HG03108 (cell line): ENCODE data around the gene TSGA10IP.

ENCODE experiments used
- ATAC-seq: cut with Tn5 transposase; IDR thresholded peaks from one replicate; pipeline ENCODE4 v1.9.1; 2021; ENCODE audit warnings: moderate library complexity; ENCODE audit not compliant: unreplicated experiment

TSGA10IP gene

DNA sequence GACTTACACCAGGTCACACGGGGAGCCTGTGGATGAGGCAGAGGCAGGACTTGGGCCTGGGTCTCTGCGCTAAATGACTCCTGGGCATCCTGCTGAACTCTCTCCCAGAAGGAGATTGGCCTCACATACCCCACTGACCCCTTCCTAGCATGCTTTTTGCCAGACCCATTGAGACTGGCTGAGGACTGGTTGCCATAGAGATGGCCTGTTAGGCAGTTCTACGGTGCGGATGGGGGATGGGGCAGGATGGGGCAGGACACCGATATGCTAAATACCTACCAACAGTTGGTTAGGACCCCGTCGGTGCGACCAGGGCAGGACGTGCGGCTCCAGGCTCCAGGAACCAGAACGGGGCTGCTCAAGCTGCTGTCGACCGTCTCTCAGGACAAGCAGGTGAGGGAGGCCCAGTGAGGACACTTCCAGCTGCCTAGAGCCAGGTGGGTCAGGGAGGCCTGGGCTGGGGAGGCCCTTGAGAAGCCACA, at the start of gene TSGA10IP:
TSGA10IP (plus strand) TSS at position 51 of the 482 bp plus-strand sequence; CDS start at position 247, 196 bp downstream.
- ATAC-seq, result no peak

DNA sequence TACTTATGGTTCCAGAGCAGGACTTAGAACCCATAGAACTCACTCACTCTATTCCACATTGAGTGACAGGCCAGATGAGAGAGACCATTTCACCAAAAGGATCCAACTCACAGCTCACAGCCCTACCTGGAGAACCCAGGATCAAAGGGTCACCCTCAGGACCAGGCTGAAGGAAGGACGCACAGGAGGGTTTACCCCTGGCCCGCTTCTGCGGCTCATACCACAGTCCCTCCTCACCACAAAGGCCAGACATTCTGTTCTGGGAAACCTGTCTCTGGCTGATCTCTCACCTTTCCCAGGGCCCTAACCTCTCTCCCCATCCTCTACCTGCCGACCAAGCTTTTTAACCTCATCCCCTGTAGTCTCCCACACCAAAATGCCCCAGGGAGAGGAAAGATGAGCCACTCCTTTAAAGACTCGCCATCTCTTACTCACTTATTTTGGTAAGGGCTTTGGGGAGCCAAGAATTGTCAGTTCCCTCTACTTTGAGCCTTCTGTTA, 49.7 kb upstream of the TSGA10IP start:
- no peak for ATAC-seq

DNA sequence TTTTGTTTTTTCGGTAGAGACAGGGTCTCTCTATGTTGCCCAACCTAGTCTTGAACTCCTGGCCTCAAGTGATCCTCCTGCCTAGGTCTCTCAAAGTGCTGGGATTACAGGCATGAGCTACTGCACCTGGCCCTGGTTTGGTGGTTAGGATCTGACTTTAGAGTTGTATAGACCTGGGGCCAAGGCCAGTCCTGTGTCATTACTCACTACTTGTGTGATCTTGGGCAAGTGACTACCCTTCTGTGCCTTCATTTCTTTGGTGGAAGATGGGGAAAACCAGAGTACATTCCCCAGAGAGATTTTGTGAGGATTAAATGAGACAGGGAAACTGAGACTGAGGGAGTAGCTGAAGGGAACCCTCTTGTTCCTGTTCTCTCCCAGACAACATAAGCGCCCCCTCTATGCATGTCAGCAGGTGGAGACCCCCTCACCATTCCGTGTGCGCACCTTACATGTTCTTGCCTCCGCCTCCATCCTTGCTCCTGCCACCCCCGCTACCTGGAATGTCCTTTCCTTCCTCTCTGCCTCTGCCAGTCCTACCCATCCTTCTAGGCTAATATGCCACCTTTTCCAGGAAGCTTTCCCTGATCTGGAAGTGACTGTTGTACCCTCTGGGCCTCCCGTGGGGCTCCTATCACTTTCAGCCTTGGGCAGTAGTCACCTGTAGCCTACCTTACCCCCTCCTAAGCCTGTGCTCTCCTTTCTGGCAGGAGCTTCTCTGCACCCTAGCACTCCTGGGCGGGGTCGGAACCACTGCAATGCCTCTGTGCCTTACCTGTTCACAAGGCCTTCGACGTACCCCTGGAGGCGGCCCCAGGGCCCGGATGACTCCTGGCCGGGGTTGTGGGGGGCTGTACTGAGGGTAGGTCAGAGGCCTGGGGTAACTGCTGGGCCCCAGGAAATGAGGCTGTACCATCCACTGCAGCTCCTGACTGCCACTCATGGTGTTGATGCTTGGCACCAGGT, 49.0 kb upstream of the TSGA10IP start:
- no peak for ATAC-seq

DNA sequence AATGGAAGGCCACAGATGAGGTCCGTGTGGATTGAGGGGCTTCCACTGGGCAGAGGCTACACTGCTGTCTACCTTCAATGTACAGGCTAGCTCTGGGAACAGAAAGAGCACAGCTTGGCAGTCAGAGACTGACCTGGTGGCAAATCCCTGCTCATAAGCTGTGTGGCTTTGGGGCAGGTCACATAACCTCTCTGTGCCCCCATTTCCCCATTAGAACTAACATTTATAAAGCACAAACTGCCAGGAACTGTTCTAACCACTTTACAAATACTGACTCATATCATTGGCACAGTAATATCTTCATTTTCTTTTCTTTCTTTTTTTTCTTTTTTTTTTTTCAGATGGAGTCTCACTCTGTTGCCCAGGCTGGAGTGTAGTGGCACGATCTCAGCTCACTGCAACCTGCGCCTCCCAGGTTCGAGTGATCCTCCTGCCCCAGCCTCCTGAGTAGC, 48.2 kb upstream of the TSGA10IP start:
- ATAC-seq, result no peak

DNA sequence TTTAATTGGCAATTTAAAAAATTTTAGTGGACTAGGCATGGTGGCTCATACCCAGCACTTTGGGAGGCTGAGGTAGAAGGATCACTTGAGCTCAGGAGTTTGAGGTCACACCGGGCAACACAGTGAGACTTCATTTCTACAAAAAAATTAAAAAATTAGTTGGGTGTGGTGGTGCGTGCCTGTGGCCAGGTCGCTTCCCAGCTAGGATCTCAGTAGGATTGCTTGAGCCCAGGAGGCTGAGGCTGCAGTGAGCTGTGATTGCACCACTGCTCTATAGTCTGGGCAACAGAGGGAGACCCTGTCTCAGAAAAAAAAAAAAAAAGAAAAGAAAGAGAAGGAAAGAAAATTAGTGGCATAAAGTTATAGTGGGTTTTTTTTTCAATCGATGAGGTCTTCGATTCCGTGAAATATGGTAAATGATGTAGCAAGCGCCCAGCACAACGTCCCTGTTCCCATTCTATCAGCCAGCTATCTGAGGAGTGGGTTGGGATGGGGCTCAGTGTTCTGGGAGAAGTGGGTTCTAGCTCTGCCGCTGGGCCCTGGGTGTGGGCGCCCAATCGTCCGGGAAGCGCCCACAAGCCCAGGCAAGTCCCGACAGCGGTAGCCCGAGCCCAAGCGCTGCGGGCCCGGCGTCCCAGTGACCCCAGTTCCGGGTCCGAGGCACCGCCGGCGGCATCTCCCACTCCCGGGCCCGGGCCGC, 46.5 kb upstream of the TSGA10IP start:
- ATAC-seq, result no peak

DNA sequence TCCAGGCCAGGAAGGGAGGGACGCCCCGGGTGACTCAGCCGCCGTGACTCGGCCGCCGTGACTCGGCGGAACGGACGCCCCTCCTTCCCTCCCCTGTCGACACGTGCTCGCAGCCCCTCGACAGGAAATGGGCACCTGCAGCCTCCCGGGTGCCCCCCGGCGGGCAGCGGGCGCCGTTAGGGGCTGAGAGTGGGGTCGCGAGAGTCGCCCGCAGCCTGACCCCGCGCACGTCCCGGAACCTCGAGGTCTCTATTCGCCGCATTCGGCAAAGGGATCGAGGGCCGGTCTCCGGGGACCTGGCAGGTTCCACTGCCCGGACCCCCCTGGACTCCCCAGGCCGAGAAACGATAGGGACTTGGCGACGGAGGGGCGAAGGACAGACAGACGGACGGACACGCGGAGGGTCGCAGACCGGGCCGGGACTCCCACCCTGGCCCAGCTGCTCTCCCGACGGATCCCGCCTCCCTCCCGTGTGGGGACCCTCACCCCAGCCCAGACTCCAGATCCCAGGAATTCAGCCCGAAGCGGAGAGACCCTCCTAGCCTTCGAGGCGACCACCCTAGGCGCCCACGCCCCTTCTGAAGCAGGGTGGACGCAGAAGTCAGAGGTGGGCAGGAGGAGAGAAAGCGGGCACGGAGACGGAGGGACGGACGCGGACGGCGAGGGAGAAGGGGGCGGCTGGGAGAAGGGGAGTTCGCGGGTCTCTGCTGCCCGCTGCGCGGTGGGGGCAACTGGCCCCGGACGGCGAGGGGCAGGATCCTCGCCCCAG, 45.7 kb upstream of the TSGA10IP start:
- no peak for ATAC-seq

DNA sequence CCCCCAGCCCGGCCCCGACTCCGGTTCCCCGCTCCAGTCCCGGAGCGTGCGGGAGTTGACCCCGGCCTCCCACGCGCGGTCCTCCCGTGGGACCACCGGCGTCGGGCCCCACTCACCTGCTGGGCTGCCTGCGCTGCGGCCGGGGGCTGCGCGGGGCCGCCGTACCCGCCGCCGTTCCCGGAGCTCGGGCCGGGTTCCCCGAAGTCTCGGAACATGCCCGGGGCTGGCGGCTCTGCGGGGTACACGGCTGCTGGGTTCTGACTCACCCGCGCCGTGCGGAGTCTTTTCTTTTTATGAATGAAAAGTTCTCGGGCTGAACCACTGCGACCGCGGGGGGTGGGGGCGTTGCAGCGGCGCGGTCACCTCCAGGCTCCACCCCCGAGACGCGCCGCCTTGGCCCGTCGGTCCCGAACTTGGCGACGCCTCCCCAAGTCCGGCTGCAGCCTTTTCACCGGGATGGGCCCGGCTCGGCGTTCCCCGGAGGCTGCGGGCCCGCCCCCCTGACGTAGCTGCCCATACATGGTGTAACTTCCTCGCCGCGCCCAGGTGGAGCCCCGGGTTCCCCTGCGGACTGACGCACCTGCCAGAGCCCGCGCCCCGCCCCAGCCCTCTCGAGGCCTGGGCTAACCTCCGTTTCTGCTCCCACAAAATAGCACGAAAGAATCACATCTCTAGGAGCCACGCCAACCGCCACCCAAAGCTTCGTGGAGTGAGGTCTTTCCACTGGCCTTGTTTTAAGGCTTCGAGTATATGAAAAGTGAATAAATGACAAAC, 45.0 kb upstream of the TSGA10IP start, which contains the start of gene FOSL1:
FOSL1 (minus strand) TSS at position 264 of the 774 bp plus-strand sequence; CDS start at position 215, 49 bp downstream.
- peak; percentile 76 for ATAC-seq

DNA sequence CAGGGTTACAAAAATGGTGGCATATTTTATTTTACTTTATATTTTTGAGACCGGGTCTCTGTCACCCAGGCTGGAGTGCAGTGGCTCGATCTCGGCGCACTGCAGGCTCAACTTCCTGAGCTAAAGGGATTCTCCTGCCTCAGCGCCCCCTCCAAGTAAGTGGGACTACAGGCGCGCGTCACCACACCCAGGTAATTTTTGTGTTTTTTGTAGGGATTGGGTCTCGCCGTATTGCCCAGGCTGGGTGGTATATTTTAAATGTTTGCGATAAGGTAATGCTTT, 44.4 kb upstream of the TSGA10IP start:
- no peak for ATAC-seq

DNA sequence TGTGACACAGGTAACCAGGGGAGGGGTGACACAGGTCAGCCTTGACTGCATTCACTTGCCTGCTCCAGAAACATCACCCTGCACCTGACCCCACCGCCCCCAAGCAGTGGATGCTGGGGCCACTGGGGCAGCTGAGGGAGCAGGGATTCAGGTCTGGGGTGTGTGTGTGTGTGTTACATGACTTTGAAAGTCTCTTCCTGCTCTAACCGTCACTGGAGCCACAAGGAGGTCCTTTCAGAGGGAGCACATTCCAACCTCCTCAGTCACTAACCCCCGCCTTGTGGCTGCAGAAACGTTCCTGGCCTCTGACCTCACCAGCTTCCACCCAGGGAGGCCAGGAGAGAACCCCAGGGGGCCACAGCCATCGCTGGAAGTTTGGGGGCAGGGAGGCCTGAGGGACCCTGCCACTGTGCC, 42.2 kb upstream of the TSGA10IP start:
- no peak for ATAC-seq

DNA sequence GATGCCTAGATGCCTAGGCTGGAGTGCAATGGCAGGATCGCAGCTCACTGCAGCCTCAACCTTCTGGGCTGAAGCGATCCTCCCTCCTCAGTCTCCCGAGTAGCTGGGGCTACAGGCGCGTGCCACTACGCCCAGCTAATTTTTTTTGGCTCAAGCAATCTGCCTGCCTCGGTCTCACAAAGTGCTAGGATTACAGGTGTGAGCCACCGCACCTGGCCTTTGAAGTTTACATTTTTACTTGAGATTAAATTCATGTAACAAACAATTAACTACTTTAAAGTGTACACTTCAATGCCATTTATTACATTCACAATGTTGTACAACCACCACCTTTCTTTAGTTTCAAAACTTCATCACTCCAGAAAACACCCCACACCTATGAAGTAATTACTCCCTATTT, 41.6 kb upstream of the TSGA10IP start:
- no peak for ATAC-seq

DNA sequence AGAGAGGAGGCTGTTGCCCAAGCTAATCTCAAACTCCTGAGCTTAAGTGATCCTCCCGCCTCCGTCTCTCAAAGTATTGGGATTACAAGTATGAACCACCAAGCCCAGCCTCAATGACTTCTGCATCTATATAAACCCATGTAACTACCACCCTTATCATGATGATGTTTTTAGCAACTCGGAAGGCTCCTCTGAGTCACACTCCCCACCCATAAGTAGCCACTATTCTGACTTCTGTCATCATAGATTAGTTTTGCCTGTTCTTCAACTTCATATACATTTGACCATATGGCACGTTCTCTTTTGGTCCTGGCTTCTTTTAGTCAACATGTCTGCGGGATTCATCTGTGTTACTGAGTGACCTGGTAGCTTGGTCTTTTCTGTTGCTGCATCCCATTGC, 38.7 kb upstream of the TSGA10IP start:
- no peak for ATAC-seq

DNA sequence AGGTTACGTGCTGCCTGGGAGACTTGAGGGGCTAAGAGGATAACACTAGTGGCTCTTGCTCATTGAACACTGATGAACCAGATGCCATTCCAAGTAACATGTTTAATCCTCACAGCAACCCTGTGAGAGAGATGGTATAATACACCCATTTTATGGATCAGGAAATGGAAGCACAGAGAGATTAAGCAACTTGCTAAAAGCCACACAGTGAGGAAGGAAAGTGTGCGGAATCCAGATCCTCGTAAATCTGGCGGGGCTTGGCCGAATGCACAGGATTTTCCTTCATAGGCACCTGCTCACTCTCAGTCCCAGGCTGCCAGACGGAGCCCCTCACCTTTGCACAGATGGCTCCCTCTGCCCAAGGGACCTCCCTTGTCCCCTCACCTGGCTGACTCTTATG, 37.4 kb upstream of the TSGA10IP start:
- no peak for ATAC-seq

DNA sequence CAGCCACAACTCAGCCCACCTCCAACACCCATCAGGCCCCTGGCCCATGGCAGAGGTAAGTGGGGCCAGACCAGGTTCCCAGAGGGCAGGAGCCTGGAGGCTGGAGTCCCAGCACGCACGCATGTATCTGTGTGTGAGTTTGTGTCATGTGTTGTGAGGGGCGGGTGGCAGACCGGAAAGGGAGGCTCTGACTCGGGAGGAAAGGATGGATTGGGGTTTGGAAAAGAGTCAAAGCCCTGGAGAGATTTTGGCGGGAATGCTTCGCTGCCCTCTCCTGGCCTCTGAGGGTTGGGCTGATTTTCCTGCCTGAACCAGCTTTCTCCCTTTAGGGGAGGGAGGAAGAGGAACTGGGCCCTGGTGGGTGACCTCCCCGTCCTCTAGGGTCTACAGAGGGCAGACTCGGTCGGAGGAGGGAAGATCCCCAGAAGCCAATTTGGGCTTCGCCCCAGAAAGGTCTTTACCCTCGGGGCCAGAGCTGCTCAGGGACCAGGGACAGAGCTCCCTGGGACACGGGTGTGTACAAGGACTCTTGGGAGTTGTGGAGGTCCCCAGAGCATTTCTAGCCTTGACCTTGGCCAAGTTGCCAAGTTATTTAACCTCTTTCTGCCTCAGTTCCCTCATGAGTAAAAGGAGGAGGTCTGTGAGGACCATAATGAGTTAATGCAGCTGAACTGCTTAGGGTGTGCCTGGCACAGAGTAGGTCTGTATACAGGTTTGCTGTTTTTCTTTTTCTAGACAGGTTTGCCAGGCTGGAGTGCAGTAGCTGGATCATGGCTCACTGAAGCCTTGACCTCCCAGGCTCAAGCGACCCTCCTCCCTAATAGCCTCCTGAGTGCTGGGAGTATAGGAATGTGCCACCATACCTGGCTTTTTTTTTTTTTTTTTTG, 33.4 kb upstream of the TSGA10IP start:
- no peak for ATAC-seq

DNA sequence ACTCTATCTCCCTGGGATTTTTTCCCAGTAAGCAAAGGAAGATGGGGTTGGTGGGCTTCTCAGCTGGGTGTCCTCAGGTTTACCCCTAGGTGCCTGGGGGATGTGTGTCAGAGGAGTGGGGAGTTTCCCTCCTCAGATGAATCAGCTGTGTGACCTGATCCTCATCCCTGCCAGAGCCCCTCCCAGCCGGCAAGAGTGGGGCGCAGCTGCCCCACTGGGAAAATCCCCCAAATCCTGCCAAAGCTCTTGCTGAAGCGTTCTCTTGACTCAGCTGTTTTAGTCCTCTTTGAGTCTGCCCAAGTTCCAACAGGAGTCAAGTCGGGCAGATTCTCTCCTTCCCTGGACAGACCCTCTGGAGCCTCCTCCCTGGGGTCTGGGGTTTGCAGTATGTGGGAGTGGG, 32.4 kb upstream of the TSGA10IP start:
- no peak for ATAC-seq

DNA sequence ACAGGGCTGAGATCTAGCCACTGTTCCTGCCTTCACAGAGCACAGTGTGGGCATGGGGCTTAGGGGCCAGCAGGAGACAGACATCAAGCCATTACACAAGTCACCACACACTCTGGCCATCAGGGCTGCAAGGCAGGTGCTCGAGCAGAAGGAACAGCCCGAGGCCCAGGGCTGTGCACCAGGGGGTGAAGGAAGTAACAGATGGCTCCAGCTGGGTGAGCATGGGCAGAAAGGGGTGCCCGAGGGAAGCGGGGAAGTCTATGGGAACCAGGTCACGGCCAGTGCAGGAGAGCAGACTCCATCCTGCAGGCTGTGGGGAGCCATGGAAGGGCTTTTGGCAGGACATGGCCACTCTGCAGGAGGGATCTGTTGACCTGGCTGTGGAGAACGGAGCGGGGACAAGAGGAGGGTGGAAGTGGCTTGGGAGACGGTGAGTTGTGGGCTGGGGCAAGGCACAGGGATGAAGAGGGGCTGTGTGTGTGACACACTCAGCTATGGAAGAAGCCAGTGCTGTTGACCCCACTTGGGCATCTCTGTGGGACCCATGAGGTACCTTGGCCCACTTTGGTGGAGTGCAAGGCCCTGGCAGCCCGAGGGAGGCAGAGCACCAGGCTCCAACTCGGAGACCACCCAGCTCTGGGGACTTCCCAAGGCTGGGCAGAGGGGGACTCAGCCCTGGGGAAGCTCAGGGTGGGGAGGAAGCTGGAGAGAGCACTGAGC, 30.0 kb upstream of the TSGA10IP start:
- no peak for ATAC-seq

DNA sequence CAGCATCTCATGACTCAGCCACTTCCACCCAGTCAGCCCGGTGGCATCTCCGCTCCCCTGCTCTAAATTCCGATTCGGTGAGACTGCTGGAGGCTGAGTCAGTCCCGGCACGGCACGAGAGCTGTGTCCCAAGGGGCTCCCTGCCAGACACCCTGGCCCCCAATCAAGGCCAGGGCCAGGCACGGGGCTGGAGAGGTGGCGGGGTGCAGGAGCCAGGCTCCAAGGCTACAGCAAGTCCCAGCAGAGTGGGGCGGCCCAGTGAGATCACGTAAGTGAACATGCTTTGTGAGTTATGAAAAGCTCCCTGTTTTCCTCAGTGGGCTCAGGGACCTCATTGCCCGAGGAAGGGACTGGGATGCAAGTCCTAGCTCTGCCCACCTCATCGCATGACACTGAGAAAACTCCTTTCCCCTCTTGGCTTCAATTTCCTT, 29.4 kb upstream of the TSGA10IP start:
- ATAC-seq, result no peak

DNA sequence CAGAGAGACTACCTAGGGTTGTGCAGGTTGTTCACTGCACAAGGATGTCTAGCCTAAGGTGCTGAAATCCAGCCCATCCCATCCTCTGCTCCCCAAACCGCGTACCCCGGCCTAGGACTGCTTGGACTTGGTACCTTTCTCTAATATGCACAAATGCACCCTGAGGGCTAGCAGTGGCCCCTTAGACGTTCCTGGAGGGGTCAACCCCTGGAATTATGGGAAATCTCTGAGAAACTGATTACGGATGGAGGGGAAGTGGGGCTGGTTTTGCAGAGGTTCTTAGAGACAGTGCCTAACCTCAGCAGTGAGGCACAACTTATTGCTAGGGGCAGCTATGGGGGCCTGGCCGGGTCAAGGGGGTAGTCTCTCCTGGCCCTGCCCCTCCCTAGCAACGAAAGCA, 28.9 kb upstream of the TSGA10IP start:
- ATAC-seq, result no peak

DNA sequence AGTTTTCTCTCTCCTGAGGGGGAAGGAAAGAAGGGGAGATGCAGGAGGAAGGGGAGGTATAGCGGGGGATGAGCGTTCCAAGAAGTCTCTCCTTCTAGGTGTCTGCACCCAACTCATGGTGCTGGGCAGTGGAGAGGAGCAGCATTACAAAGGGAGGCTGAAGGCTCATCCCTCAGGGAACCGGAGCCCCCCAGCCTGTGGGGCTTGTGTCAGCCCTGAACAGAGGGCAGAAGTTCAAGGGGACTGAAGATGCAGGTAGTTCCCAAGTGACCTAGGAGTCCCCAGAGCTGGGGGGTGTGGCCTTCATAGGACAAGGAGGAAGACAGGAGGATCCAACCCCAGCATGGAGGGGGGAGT, 28.2 kb upstream of the TSGA10IP start:
- ATAC-seq, result no peak
